Measurements from ENCODE around the gene MTSS2.
A peak's percentile ranks its signal among the peaks of the same experiment; 100 is the strongest.

The MTSS2 gene

GRCh38 chr16:70714581-70715054 is 28.8 kb upstream of the MTSS2 start:
- no peak for DNase-seq

- peak; percentile 32 for DNase-seq
Measured at GRCh38 chr16:70713824-70714223, 28.0 kb upstream of the MTSS2 start.

GRCh38 chr16:70713342-70713741 is 27.5 kb upstream of the MTSS2 start:
- DNase-seq: no peak

GRCh38 chr16:70712942-70713341 is 27.1 kb upstream of the MTSS2 start:
- no peak for DNase-seq

GRCh38 chr16:70712359-70712758 is 26.5 kb upstream of the MTSS2 start:
- DNase-seq: no peak

- peak; percentile 16 for DNase-seq
Measured at GRCh38 chr16:70711211-70712031, 25.6 kb upstream of the MTSS2 start.

GRCh38 chr16:70710422-70711210 is 24.8 kb upstream of the MTSS2 start:
- DNase-seq: no peak

- DNase-seq: no peak
Measured at GRCh38 chr16:70709942-70710341, 24.1 kb upstream of the MTSS2 start.

- DNase-seq: no peak
Measured at GRCh38 chr16:70709457-70709856, 23.6 kb upstream of the MTSS2 start.

GRCh38 chr16:70708366-70709246 is 22.8 kb upstream of the MTSS2 start:
- no peak for DNase-seq

GRCh38 chr16:70706948-70707465 is 21.2 kb upstream of the MTSS2 start:
- no peak for DNase-seq

- no peak for DNase-seq
Measured at GRCh38 chr16:70705056-70705455, 19.2 kb upstream of the MTSS2 start.

- no peak for DNase-seq
Measured at GRCh38 chr16:70704586-70704985, 18.7 kb upstream of the MTSS2 start.

- DNase-seq: no peak
Measured at GRCh38 chr16:70703835-70704381, 18.1 kb upstream of the MTSS2 start.

- peak; percentile 31 for DNase-seq
Measured at GRCh38 chr16:70703041-70703834, 17.4 kb upstream of the MTSS2 start.

GRCh38 chr16:70702624-70703023 is 16.8 kb upstream of the MTSS2 start:
- no peak for DNase-seq

GRCh38 chr16:70701998-70702397 is 16.1 kb upstream of the MTSS2 start:
- no peak for DNase-seq

- no peak for DNase-seq
Measured at GRCh38 chr16:70701596-70701995, 15.7 kb upstream of the MTSS2 start.

GRCh38 chr16:70701036-70701435 is 15.2 kb upstream of the MTSS2 start:
- DNase-seq: no peak

GRCh38 chr16:70700101-70701020 is 14.5 kb upstream of the MTSS2 start:
- DNase-seq: peak; percentile 88
